ENCODE measurements around the gene CXCR4.

- TF ChIP-seq POLR2AphosphoS5 (IDR thresholded peaks at IDR 0.05; ENCODE audit: borderline replicate concordance, low read depth, low read length): no peak
- TF ChIP-seq EZH2 (IDR thresholded peaks at IDR 0.05): no peak
- TF ChIP-seq FOXP2 (optimal IDR thresholded peaks at IDR 0.05; ENCODE audit: control extremely low read depth, extremely low read length, insufficient read depth): no peak
Measured at GRCh38 chr2:136125236-136125635, 7.3 kb upstream of the CXCR4 start.

Measured in SK-N-MC (cell line).